Gastroesophageal sphincter (tissue), 4 donors: ENCODE data around the gene MEI4. TPM values are rescaled to one million over a fixed set of nuclear protein-coding genes. Genes with fewer than 3 reads are reported as not detected.

Experiments used
- ATAC-seq: fragments of 150-250 bp; one replicate; pipeline ENCODE4 v1.9.1; 2016; ENCODE audit warnings: mild to moderate bottlenecking, moderate library complexity
- H3K27ac ChIP-seq, 4 donors: fragments of 200-600 bp; sonication (generic) in 3 of 4; 1 replicate in 3 of 4; 2 replicates in 1 of 4; pipeline ENCODE4 v1.5.1; 2016 to 2019
- H3K27me3 ChIP-seq: fragments of 200-600 bp; sonication (generic); one replicate; pipeline ENCODE4 v1.5.1; 2019
- H3K36me3 ChIP-seq, 2 donors: fragments of 200-600 bp; sonication (generic); one replicate each; pipeline ENCODE4 v1.5.1; 2019; ENCODE audit warnings: control low read depth in 1 of 2
- H3K4me1 ChIP-seq, 3 donors: fragments of 200-600 bp; sonication (generic); 1 replicate in 2 of 3; 2 replicates in 1 of 3; pipeline ENCODE4 v1.5.1; 2016 to 2019; ENCODE audit warnings: control low read depth in 2 of 3
- H3K4me3 ChIP-seq, 2 donors: fragments of 200-600 bp; sonication (generic); one replicate each; pipeline ENCODE4 v1.5.1; 2019; ENCODE audit warnings: mild to moderate bottlenecking in 1 of 2, moderate library complexity in 1 of 2
- H3K9me3 ChIP-seq, 3 donors: fragments of 200-600 bp; sonication (generic); one replicate each; pipeline ENCODE4 v1.5.1; 2017 to 2019; ENCODE audit warnings: control low read depth in 2 of 3
- CTCF ChIP-seq, 4 experiments: fragments of 200-600 bp in 2 of 4; fragments of 450-650 bp in 2 of 4; sonication (generic) in 1 of 4; IDR thresholded peaks; one replicate each; pipeline ENCODE4 v1.5.1; 2017 to 2019; ENCODE audit warnings: antibody characterized with exemption in 4 of 4, mild to moderate bottlenecking in 2 of 4, moderate library complexity in 2 of 4
- EP300 ChIP-seq: sonication (generic); formaldehyde crosslinking; IDR thresholded peaks from one replicate; pipeline ENCODE4 v1.6.1; 2017; ENCODE audit warnings: antibody characterized with exemption, mild to moderate bottlenecking
- POLR2A ChIP-seq, 2 donors: fragments of 450-650 bp; IDR thresholded peaks; one replicate each; pipeline ENCODE4 v1.6.1; 2017; ENCODE audit warnings: antibody characterized with exemption in 2 of 2, mild to moderate bottlenecking in 2 of 2, moderate library complexity in 1 of 2
- POLR2AphosphoS5 ChIP-seq: sonication (generic); formaldehyde crosslinking; IDR thresholded peaks from one replicate; pipeline ENCODE4 v1.6.1; 2017; ENCODE audit warnings: antibody characterized with exemption
- WGBS, 2 donors: methylation state at CpG; one replicate each; pipeline ENCODE4 v1.1.5; 2018; ENCODE audit warnings: low coverage in 1 of 2; 5-methylcytosine and 5-hydroxymethylcytosine counted together
- total RNA-seq, 4 donors: library from RNA; depleted of rRNA; stranded (reverse); fragments of >200 nt; gene quantifications; one replicate each; pipeline ENCODE4 v1.1.0, GENCODE V29; 2016

Gene MEI4
- total RNA-seq, 4 donors from 2014 or later, result 0.13 to 0.31 (median 0.31) TPM; not detected in 1

GRCh38 chr6:77962070-77962469 lies 309.2 kb downstream of the MEI4 start:
- 86 to 90% methylated on average over 3 of the region's 4 CpGs for WGBS, 2 donors
- H3K27ac ChIP-seq, result no peak overlapping the region
- peaks cover 0 to 16% (median 0%) of the 10 kb centered on the region in 3 donors for H3K9me3 ChIP-seq
- no peaks in the 10 kb centered on the region for H3K27me3 ChIP-seq
- no peaks in the 10 kb centered on the region for H3K36me3 ChIP-seq
- no peak for ATAC-seq
- TF ChIP-seq CTCF (IDR thresholded peaks at IDR 0.05) (no peak), POLR2AphosphoS5 (no peak), POLR2A (IDR thresholded peaks at IDR 0.05) (no peak), EP300 (no peak)
- H3K4me1 ChIP-seq, result no peaks in the 10 kb centered on the region
- H3K4me3 ChIP-seq, result no peak overlapping the region

DNA sequence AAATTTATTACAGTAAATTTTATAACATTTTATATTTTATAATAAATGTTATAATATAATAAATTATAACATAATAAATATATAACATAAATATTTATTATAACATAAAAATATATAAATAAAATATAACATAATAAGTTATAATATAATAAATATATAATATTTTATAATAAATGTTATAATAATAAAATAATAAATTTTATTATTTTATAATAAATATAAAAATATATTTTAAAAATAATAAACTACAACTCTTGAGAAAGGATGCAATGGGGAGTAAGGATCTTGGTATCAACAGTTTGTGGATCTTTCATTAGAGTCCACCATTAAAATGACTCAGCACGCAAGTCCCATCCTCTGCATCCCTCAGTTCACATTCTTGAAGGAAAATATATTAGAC lies 312.6 kb downstream of the MEI4 start:
- no peaks in the 10 kb centered on the region for H3K36me3 ChIP-seq
- peaks cover 0 to 16% (median 0%) of the 10 kb centered on the region in 3 donors for H3K9me3 ChIP-seq
- ATAC-seq, result no peak
- no peaks in the 10 kb centered on the region for H3K27me3 ChIP-seq
- TF ChIP-seq EP300, result no peak
- TF ChIP-seq POLR2AphosphoS5, result no peak
- TF ChIP-seq POLR2A (IDR thresholded peaks at IDR 0.05), result no peak
- TF ChIP-seq CTCF (IDR thresholded peaks at IDR 0.05), result no peak
- no peak overlapping the region for H3K4me3 ChIP-seq
- no peak overlapping the region for H3K27ac ChIP-seq
- WGBS, 2 donors, result 100% methylated on average over 1 of the region's 1 CpG
- no peaks in the 10 kb centered on the region for H3K4me1 ChIP-seq

- H3K27ac ChIP-seq, result no peak overlapping the region
- ATAC-seq, result no peak
- TF ChIP-seq EP300 (no peak), POLR2AphosphoS5 (no peak), CTCF (IDR thresholded peaks at IDR 0.05) (no peak), POLR2A (IDR thresholded peaks at IDR 0.05) (no peak)
- H3K27me3 ChIP-seq, result no peaks in the 10 kb centered on the region
- H3K4me1 ChIP-seq, result no peaks in the 10 kb centered on the region
- H3K4me3 ChIP-seq, result no peak overlapping the region
- H3K36me3 ChIP-seq, result no peaks in the 10 kb centered on the region
- H3K9me3 ChIP-seq, result peaks cover 0 to 5% (median 0%) of the 10 kb centered on the region in 3 donors
Measured at GRCh38 chr6:77972334-77972733, 319.5 kb downstream of the MEI4 start.

Other genes with a start within 250 kb of the MEI4 start
- gene HTR1B, start 189.5 kb upstream of the MEI4 start, total RNA-seq, result 1 to 10 TPM in 3 of 4 donors, under 1 TPM in 1; 0.27 to 4.7 (median 2.5) TPM